KMS-11 (cell line): ENCODE data around the gene EPHB1.

Experiments
- H2AFZ ChIP-seq: fragments of 200-600 bp; sonication (generic); 2 replicates; pipeline ENCODE4 v1.6.1; 2016; ENCODE audit warnings: antibody characterized with exemption, mixed run types, low read depth
- H3K27ac ChIP-seq: fragments of 200-600 bp; sonication (generic); 2 replicates; pipeline ENCODE4 v1.6.1; 2016; ENCODE audit warnings: mild to moderate bottlenecking, mixed run types
- H3K27me3 ChIP-seq: fragments of 200-600 bp; sonication (generic); 2 replicates; pipeline ENCODE4 v1.6.1; 2017; ENCODE audit warnings: mild to moderate bottlenecking, low read depth, mixed run types, moderate library complexity; ENCODE audit not compliant: insufficient read depth
- H3K36me3 ChIP-seq: fragments of 200-600 bp; sonication (generic); 2 replicates; pipeline ENCODE4 v1.6.1; 2017; ENCODE audit warnings: mild to moderate bottlenecking, mixed run types; ENCODE audit not compliant: insufficient read depth
- H3K4me1 ChIP-seq: fragments of 200-600 bp; sonication (generic); 2 replicates; pipeline ENCODE4 v1.6.1; 2016; ENCODE audit warnings: mild to moderate bottlenecking, low read depth, mixed run types; ENCODE audit not compliant: poor library complexity, severe bottlenecking
- H3K4me2 ChIP-seq: fragments of 200-600 bp; sonication (generic); 2 replicates; pipeline ENCODE4 v1.7.0; 2016; ENCODE audit warnings: mild to moderate bottlenecking, mixed run types
- H3K4me3 ChIP-seq: fragments of 200-600 bp; sonication (generic); IDR thresholded peaks from 2 replicates; pipeline ENCODE4 v1.6.1; 2017; ENCODE audit warnings: low read depth, low read length, mixed read lengths; ENCODE audit not compliant: insufficient read depth
- H3K79me2 ChIP-seq: fragments of 200-600 bp; sonication (generic); 2 replicates; pipeline ENCODE4 v1.6.1; 2016; ENCODE audit warnings: low read depth, mixed run types; ENCODE audit not compliant: insufficient read depth
- H3K9ac ChIP-seq: fragments of 200-600 bp; sonication (generic); 2 replicates; pipeline ENCODE4 v1.6.1; 2016; ENCODE audit warnings: mild to moderate bottlenecking, mixed run types
- H4K20me1 ChIP-seq: fragments of 200-600 bp; sonication (generic); 2 replicates; pipeline ENCODE4 v1.6.1; 2016; ENCODE audit warnings: mild to moderate bottlenecking, mixed run types; ENCODE audit not compliant: insufficient read depth
- TF ChIP-seq, protein P1 (sequence below): fragments of 200-600 bp; sonication (generic); conservative IDR thresholded peaks from 2 replicates; pipeline ENCODE4 v1.6.1; 2017; ENCODE audit warnings: low read depth, mild to moderate bottlenecking, antibody characterized with exemption, low read length, moderate library complexity, mixed read lengths

Gene EPHB1

DNA sequence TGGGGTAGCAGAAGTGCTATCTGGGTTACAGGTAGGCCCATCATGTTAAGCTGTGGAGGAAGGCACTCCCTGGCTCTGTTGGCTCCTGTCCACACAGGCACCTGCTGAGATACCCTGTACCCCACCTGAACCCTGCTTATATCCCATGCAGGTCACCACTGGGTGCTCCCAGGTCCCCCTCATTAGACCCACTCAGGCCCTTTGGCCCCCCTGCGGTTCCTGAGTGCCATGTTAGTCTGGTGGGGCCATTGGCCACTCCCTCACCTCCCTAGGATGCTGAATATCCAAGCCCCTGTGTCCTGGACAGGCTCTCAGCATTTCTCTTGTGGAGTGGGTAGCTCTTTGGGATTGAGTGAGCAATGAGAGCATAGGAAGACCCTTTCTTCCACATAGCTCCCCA lies 128.2 kb downstream of the EPHB1 start:
- TF ChIP-seq, protein P1, sequence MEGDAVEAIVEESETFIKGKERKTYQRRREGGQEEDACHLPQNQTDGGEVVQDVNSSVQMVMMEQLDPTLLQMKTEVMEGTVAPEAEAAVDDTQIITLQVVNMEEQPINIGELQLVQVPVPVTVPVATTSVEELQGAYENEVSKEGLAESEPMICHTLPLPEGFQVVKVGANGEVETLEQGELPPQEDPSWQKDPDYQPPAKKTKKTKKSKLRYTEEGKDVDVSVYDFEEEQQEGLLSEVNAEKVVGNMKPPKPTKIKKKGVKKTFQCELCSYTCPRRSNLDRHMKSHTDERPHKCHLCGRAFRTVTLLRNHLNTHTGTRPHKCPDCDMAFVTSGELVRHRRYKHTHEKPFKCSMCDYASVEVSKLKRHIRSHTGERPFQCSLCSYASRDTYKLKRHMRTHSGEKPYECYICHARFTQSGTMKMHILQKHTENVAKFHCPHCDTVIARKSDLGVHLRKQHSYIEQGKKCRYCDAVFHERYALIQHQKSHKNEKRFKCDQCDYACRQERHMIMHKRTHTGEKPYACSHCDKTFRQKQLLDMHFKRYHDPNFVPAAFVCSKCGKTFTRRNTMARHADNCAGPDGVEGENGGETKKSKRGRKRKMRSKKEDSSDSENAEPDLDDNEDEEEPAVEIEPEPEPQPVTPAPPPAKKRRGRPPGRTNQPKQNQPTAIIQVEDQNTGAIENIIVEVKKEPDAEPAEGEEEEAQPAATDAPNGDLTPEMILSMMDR, result no peak
- Histone ChIP-seq H3K4me1 (peaks cover 8% of the 10 kb centered on the region), H3K79me2 (no peaks in the 10 kb centered on the region), H3K4me3 (no peak overlapping the region), H3K27me3 (no peaks in the 10 kb centered on the region), H3K27ac (no peak overlapping the region), H3K36me3 (no peaks in the 10 kb centered on the region), H4K20me1 (no peaks in the 10 kb centered on the region), H3K4me2 (no peak overlapping the region), H3K9ac (no peak overlapping the region), H2AFZ (no peak overlapping the region)

DNA sequence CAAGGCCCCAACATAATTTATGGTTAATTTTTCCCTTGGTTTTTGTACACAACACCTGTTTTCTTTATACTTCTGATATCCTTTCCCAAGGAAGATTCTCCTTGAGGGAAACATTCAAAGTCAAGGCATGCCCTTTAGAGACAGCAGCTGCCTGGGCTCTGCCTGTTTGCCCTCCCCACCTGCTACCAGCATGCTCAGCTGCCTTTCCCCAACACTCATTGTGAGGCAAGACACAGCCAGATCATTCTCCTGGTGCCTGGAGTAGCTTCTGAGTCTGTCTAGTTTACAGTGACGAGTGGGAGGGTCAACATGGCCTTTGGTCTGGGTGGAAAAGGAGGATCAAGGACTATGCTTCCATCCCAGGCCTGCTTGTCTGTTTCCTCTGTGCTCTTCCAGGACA lies 132.5 kb downstream of the EPHB1 start:
- no peak overlapping the region for H3K4me2 ChIP-seq
- TF ChIP-seq, protein P1, result no peak
- H3K79me2 ChIP-seq, result no peaks in the 10 kb centered on the region
- H3K4me3 ChIP-seq, result no peak overlapping the region
- H4K20me1 ChIP-seq, result no peaks in the 10 kb centered on the region
- no peaks in the 10 kb centered on the region for H3K4me1 ChIP-seq
- H2AFZ ChIP-seq, result no peak overlapping the region
- H3K9ac ChIP-seq, result no peak overlapping the region
- no peaks in the 10 kb centered on the region for H3K27me3 ChIP-seq
- H3K27ac ChIP-seq, result no peak overlapping the region
- no peaks in the 10 kb centered on the region for H3K36me3 ChIP-seq

DNA sequence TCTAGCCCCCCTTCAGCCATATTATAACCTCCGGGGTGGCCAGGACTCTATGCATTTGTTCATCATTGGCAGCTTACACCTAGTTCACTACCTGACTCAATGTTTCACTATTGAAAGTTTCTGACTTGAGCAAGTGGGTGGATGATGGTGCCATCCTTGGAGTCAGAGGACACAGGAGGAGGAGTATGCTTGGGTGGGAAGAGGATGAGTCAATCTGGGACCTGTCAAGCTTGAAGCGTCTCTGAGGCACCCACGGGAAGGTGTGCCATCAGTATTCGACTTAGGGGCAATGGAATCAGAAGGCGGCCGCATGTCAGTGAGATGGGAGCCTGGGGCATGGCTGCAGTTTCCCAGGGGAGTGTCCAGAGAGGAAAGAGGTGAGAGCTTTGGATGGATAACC lies 133.3 kb downstream of the EPHB1 start:
- Histone ChIP-seq H4K20me1 (no peaks in the 10 kb centered on the region), H3K4me3 (no peak overlapping the region), H3K4me2 (no peak overlapping the region), H3K36me3 (no peaks in the 10 kb centered on the region), H2AFZ (no peak overlapping the region), H3K27ac (no peak overlapping the region), H3K79me2 (no peaks in the 10 kb centered on the region), H3K27me3 (no peaks in the 10 kb centered on the region), H3K9ac (no peak overlapping the region), H3K4me1 (no peaks in the 10 kb centered on the region)
- TF ChIP-seq, protein P1, result no peak

DNA sequence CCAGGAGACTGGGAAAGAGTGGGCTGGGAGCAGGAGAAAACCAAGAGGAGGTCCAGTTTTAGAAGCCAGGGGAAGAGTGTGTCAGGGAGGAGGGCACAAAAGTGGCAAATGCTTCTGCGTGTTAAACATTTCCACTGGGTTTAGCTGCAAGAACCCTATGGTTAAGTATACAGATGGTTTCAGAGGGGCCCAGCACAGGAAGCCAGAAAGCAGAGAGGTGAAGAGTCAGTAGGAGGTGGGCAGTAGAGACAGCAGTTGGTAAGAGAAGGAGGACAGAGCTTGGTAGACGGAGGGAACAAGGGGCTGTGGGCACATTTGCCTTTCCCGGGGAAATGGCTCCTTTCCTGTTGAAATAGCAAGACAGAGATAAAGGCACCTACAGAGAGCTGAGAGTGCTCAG lies 133.8 kb downstream of the EPHB1 start:
- TF ChIP-seq, protein P1, result no peak
- Histone ChIP-seq H3K79me2 (no peaks in the 10 kb centered on the region), H3K4me2 (no peak overlapping the region), H2AFZ (no peak overlapping the region), H3K4me1 (no peaks in the 10 kb centered on the region), H3K27me3 (no peaks in the 10 kb centered on the region), H3K9ac (no peak overlapping the region), H3K4me3 (no peak overlapping the region), H3K36me3 (no peaks in the 10 kb centered on the region), H4K20me1 (no peaks in the 10 kb centered on the region), H3K27ac (no peak overlapping the region)
